ENCODE measurements around the gene PTPN20. TPM values are rescaled to one million over a fixed set of nuclear protein-coding genes. Genes with fewer than 3 reads are reported as not detected.
A peak's percentile ranks its signal among the peaks of the same experiment; 100 is the strongest.

PTPN20 gene
- total RNA-seq, 1 donor from 2014 or later, result not detected

DNA sequence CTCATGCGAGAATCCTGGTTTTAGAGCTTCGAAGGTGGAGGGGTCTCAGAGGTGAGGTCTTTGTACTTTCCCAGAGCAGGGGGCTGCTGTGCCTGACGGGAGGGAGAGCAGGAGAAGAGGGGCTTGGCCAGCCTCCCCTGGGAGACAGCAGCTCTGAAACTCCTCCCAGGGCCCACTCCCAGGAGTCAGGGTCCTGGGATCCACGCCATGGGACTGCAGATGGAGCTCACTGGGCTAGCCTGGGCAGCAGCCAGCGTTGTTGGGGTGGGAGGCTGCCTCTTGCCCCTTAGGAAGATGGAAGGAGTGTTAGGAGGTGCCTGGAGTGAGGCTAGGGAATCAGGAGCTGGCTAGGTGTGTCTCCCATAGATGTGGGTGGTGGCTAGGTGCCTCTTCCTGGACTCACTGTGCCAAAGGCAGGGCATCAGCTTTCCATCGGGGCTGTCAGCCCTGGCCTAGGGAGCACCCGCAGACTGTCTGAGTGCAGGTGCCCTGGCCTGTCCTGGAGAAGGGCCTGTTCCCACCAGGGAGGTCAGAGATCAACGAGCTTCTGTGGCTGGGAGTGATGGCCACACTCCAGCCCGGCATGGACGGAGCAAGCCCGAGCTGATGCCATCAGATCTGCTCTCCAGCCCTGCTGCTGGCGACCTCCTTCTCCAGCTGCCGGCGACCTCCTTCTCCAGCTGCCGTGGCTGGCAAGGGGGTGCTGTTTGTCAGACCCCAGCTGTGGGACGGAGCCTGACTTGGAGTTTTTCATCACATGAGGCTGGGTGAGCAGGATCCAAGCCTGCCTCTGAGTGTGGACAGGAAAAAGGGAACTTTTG is 111.3 kb downstream of the PTPN20 start:
- no peak overlapping the region for H3K4me3 Mint-ChIP-seq (ENCODE audit: unreplicated experiment)
- no peaks in the 10 kb centered on the region for H3K9me3 Mint-ChIP-seq (ENCODE audit: low read depth)
- no peak overlapping the region for H3K27ac Mint-ChIP-seq (ENCODE audit: unreplicated experiment)
- H3K4me1 Mint-ChIP-seq (ENCODE audit: low read depth), result no peaks in the 10 kb centered on the region
- H3K36me3 Mint-ChIP-seq (ENCODE audit: low read depth), result no peaks in the 10 kb centered on the region
- no peaks in the 10 kb centered on the region for H3K27me3 Mint-ChIP-seq (ENCODE audit: low read depth)
- TF ChIP-seq, protein P1, sequence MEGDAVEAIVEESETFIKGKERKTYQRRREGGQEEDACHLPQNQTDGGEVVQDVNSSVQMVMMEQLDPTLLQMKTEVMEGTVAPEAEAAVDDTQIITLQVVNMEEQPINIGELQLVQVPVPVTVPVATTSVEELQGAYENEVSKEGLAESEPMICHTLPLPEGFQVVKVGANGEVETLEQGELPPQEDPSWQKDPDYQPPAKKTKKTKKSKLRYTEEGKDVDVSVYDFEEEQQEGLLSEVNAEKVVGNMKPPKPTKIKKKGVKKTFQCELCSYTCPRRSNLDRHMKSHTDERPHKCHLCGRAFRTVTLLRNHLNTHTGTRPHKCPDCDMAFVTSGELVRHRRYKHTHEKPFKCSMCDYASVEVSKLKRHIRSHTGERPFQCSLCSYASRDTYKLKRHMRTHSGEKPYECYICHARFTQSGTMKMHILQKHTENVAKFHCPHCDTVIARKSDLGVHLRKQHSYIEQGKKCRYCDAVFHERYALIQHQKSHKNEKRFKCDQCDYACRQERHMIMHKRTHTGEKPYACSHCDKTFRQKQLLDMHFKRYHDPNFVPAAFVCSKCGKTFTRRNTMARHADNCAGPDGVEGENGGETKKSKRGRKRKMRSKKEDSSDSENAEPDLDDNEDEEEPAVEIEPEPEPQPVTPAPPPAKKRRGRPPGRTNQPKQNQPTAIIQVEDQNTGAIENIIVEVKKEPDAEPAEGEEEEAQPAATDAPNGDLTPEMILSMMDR (IDR thresholded peaks at IDR 0.05), result no peak
- peak; percentile 79 for DNase-seq (ENCODE audit: low spot score)

DNA sequence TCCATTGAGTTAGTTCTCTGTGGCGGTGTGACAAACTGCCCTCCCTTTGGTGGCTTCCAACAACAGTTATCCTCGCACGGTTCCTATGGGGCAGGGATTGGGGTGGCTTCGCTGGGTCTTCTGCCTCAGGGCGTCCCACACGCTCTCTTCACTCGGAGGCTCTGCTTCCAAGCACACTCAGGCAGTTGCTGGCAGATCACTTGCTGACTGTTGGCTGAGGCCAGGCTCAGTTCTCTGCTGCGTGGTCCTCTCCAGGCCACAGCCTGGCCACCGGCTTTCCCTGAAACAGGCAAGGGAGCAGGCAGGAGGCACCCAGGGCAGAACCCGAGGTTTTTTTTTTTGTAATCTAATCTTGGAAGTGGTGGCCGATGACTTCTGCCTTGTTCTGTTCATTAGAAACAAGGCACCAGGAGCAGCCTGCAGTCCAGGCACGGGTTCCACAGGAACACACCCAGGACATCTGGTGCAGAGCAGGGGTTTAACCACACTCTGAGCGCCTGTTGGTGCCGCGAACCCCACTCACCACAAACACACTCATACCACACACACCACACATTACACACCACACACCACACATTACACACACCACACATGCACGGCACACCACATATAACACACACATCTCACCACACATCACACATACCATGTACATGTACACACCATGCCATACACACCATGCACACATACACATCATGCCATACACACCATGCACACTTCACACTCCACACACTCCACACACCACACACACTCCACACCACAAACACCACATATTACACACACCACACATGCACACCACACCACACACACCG is 112.2 kb downstream of the PTPN20 start:
- no peaks in the 10 kb centered on the region for H3K27me3 Mint-ChIP-seq (ENCODE audit: low read depth)
- no peaks in the 10 kb centered on the region for H3K4me1 Mint-ChIP-seq (ENCODE audit: low read depth)
- TF ChIP-seq, protein P1 (IDR thresholded peaks at IDR 0.05), result no peak

DNA sequence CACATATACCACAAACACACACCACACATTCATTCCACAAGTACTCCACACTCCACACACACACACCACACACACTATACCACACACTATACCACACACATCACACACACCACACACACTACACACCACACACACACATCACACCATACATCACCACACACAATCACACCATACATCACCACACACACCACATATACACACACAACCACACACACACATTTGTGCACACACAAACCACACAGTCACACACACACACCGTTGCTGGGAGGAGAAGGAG is 112.8 kb downstream of the PTPN20 start:
- H3K27me3 Mint-ChIP-seq (ENCODE audit: low read depth), result no peaks in the 10 kb centered on the region
- no peaks in the 10 kb centered on the region for H3K4me1 Mint-ChIP-seq (ENCODE audit: low read depth)
- H3K36me3 Mint-ChIP-seq (ENCODE audit: low read depth), result no peaks in the 10 kb centered on the region
- DNase-seq (ENCODE audit: low spot score), result no peak
- no peak overlapping the region for H3K4me3 Mint-ChIP-seq (ENCODE audit: unreplicated experiment)
- H3K27ac Mint-ChIP-seq (ENCODE audit: unreplicated experiment), result no peak overlapping the region
- TF ChIP-seq, protein P1 (IDR thresholded peaks at IDR 0.05), result no peak
- H3K9me3 Mint-ChIP-seq (ENCODE audit: low read depth), result no peaks in the 10 kb centered on the region

More for the DNA sequence above, 112.2 kb downstream of the PTPN20 start:
- Mint-ChIP-seq H3K36me3 (ENCODE audit: low read depth) (no peaks in the 10 kb centered on the region), H3K27ac (ENCODE audit: unreplicated experiment) (no peak overlapping the region), H3K9me3 (ENCODE audit: low read depth) (no peaks in the 10 kb centered on the region), H3K4me3 (ENCODE audit: unreplicated experiment) (no peak overlapping the region)
- DNase-seq (ENCODE audit: low spot score), result no peak

DNA sequence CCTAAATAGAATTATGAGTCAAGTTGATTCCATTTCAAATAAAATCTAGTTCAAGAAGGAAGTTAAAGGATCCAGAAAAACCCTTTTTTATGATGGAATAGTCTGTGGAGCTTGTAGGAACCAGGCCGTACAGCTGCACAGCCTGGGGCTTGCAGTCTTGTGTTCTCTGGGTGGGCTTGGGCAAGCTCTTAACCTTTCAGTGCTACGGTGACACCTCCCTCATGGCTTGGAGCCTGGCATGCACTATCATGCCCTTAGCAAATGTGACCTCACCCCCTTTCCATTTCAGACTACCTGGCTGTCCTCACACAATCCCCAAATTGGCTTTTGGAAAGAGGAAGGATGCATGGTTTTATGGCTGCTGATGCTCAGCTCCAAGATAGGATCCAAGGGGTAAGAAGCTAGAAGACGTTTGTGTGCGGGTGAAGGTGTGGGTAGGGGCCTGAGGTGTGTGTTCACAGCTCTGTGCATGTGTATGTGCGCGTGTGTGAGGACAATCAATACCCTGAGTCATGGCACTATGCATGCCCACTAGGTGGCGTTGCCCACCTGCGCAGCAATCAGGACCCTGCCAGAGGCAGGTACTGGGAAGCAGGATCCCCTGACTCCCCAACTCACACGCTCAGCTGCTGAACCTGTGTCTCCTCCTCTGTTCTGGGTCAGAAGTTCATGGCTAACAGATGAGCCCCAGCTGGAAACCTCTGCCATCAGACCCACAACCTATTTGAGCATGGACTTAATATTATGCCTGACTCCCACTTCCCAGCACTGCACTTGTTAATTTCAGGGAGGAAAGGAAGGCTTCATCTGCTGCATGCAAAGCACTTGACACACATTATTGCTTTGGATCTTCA is 113.4 kb downstream of the PTPN20 start:
- Mint-ChIP-seq H3K27ac (ENCODE audit: unreplicated experiment) (no peak overlapping the region), H3K4me3 (ENCODE audit: unreplicated experiment) (no peak overlapping the region)
- TF ChIP-seq, protein P1 (IDR thresholded peaks at IDR 0.05), result peak; percentile 94

DNA sequence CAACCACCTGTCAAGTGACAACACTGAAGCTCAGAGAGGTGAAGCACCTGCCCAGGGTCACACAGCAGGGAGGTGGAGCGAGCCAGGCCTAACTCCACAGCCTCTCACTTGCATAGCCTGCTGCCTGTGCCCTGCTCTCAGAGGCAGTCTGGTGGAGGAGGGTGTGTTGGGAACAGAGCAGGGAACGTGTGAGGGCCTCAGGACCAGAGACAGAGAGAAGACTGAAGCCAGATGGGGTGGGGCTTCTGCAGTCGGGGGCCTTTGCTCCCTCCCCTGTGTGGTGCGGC is 114.0 kb downstream of the PTPN20 start:
- Mint-ChIP-seq H3K4me3 (ENCODE audit: unreplicated experiment) (no peak overlapping the region), H3K4me1 (ENCODE audit: low read depth) (no peaks in the 10 kb centered on the region), H3K36me3 (ENCODE audit: low read depth) (no peaks in the 10 kb centered on the region), H3K9me3 (ENCODE audit: low read depth) (no peaks in the 10 kb centered on the region), H3K27ac (ENCODE audit: unreplicated experiment) (no peak overlapping the region), H3K27me3 (ENCODE audit: low read depth) (no peaks in the 10 kb centered on the region)
- DNase-seq (ENCODE audit: low spot score), result no peak
- TF ChIP-seq, protein P1 (IDR thresholded peaks at IDR 0.05), result no peak

More for the DNA sequence above, 113.4 kb downstream of the PTPN20 start:
- no peaks in the 10 kb centered on the region for H3K27me3 Mint-ChIP-seq (ENCODE audit: low read depth)
- no peak for DNase-seq (ENCODE audit: low spot score)
- H3K4me1 Mint-ChIP-seq (ENCODE audit: low read depth), result no peaks in the 10 kb centered on the region
- no peaks in the 10 kb centered on the region for H3K9me3 Mint-ChIP-seq (ENCODE audit: low read depth)
- H3K36me3 Mint-ChIP-seq (ENCODE audit: low read depth), result no peaks in the 10 kb centered on the region
